Activated CD8-positive, alpha-beta memory T cell treated with anti-CD3 and anti-CD28 coated beads for 36 hours (primary cell): ENCODE results near the gene UQCRC1. TPM values are rescaled to one million over a fixed set of nuclear protein-coding genes. Genes with fewer than 3 reads are reported as not detected.

ENCODE experiments used
- CTCF ChIA-PET: fragments of 350-600 bp; sonication (Branson Sonifier 250); formaldehyde crosslinking; loops from one replicate; lab custom pipeline; 2021; ENCODE audit warnings: antibody characterized with exemption; lab: Charles Lee
- POLR2A ChIA-PET: fragments of 350-600 bp; sonication (Branson Sonifier 250); formaldehyde crosslinking; loops from one replicate; lab custom pipeline; 2021; ENCODE audit warnings: antibody characterized with exemption; lab: Charles Lee
- total RNA-seq, 2 experiments: library from RNA; stranded (reverse); gene quantifications; one replicate each; pipeline ENCODE4 v1.2.3, GENCODE V29; 2021

Gene UQCRC1
- total RNA-seq, 2 experiments from 2014 or later, result 230 to 237 TPM

- CTCF ChIA-PET, result interaction anchor here (0.7 to 3.9 kb wide), 4 partner anchors 23 to 212 kb away, joined by 3 to 24 read pairs (median 4); partner anchors contain the start of gene SLC26A6
- POLR2A ChIA-PET, result interaction anchor here (2.2 kb wide), 1 partner anchor 22 kb away, joined by 8 read pairs; the partner anchor contains the start of gene SLC26A6
Observed at GRCh38 chr3:48612309-48612708, 2.9 kb upstream of the UQCRC1 start.

GRCh38 chr3:48607519-48607918 lies 1.9 kb downstream of the UQCRC1 start:
- ChIA-PET POLR2A (no interaction called here), CTCF (interaction anchor here (1.3 kb wide), 1 partner anchor 207 kb away, joined by 4 read pairs; no protein-coding TSS in a partner anchor)

GRCh38 chr3:48601622-48601994 lies 7.8 kb downstream of the UQCRC1 start:
- ChIA-PET CTCF (interaction anchor here (0.7 kb wide), 1 partner anchor 27 kb away, joined by 4 read pairs; no protein-coding TSS in a partner anchor), POLR2A (interaction anchor here (0.6 to 0.7 kb wide), 2 partner anchors 34 to 727 kb away, joined by 3 read pairs; partner anchors contain the start of gene SLC26A6)

GRCh38 chr3:48600711-48601621 lies 8.5 kb downstream of the UQCRC1 start:
- POLR2A ChIA-PET, result interaction anchor here (0.7 kb wide), 1 partner anchor 727 kb away, joined by 3 read pairs; no protein-coding TSS in a partner anchor
- CTCF ChIA-PET, result interaction anchor here (0.7 kb wide), 1 partner anchor 26 kb away, joined by 4 read pairs; no protein-coding TSS in a partner anchor

GRCh38 chr3:48599509-48600285 lies 9.7 kb downstream of the UQCRC1 start:
- CTCF ChIA-PET, result no interaction called here
- POLR2A ChIA-PET, result interaction anchor here (0.5 kb wide), 1 partner anchor 33 kb away, joined by 3 read pairs; no protein-coding TSS in a partner anchor

GRCh38 chr3:48599077-48599501 lies 10.4 kb downstream of the UQCRC1 start:
- ChIA-PET POLR2A (no interaction called here), CTCF (no interaction called here)

GRCh38 chr3:48598323-48599076 lies 10.9 kb downstream of the UQCRC1 start:
- ChIA-PET CTCF (no interaction called here), POLR2A (no interaction called here)

GRCh38 chr3:48597408-48597800 lies 12.0 kb downstream of the UQCRC1 start:
- ChIA-PET POLR2A (no interaction called here), CTCF (interaction anchor here (1.0 kb wide), 1 partner anchor 9 kb away, joined by 3 read pairs; no protein-coding TSS in a partner anchor)

- ChIA-PET POLR2A (no interaction called here), CTCF (interaction anchor here (1.0 kb wide), 1 partner anchor 10 kb away, joined by 3 read pairs; no protein-coding TSS in a partner anchor)
Observed at GRCh38 chr3:48596676-48597407, 12.6 kb downstream of the UQCRC1 start.

- CTCF ChIA-PET, result no interaction called here
- POLR2A ChIA-PET, result no interaction called here
Observed at GRCh38 chr3:48596157-48596556, 13.3 kb downstream of the UQCRC1 start.

- ChIA-PET POLR2A (no interaction called here), CTCF (no interaction called here)
Observed at GRCh38 chr3:48595526-48596121, 13.8 kb downstream of the UQCRC1 start.

- ChIA-PET CTCF (interaction anchor here (0.7 kb wide), 1 partner anchor 97 kb away, joined by 3 read pairs; no protein-coding TSS in a partner anchor), POLR2A (interaction anchor here (0.5 kb wide), 1 partner anchor 152 kb away, joined by 11 read pairs; no protein-coding TSS in a partner anchor)
Observed at GRCh38 chr3:48595075-48595525, 14.3 kb downstream of the UQCRC1 start, which contains the start of gene COL7A1. TSS of gene COL7A1 (minus strand) at chr3:48595329. CDS start at chr3:48595159, 170 bp downstream.

- POLR2A ChIA-PET, result interaction anchor here (0.5 kb wide), 1 partner anchor 152 kb away, joined by 11 read pairs; no protein-coding TSS in a partner anchor
- CTCF ChIA-PET, result interaction anchor here (0.7 kb wide), 1 partner anchor 97 kb away, joined by 3 read pairs; no protein-coding TSS in a partner anchor
Observed at GRCh38 chr3:48594417-48595049, 14.9 kb downstream of the UQCRC1 start.

GRCh38 chr3:48593337-48593736 lies 16.1 kb downstream of the UQCRC1 start:
- POLR2A ChIA-PET, result no interaction called here
- CTCF ChIA-PET, result no interaction called here

GRCh38 chr3:48592519-48593087 lies 16.8 kb downstream of the UQCRC1 start:
- CTCF ChIA-PET, result no interaction called here

GRCh38 chr3:48591886-48592518 lies 17.4 kb downstream of the UQCRC1 start:
- ChIA-PET CTCF (no interaction called here), POLR2A (no interaction called here)

More at GRCh38 chr3:48592519-48593087, 16.8 kb downstream of the UQCRC1 start:
- POLR2A ChIA-PET, result no interaction called here
